Measurements from ENCODE around the gene TRPV6.

Gene TRPV6

GRCh38 chr7:142863891-142864685, 21.5 kb downstream of the TRPV6 start:
- no peak for TF ChIP-seq CTCF (IDR thresholded peaks at IDR 0.05; ENCODE audit: extremely low read depth, insufficient read depth, missing control alignments)
- DNase-seq (ENCODE audit: low spot score): no peak
- in situ Hi-C loops (cut with MboI; ENCODE audit: low pct_unique_long_range_greater_than_20kb, low sequenced_read_pairs, unreplicated experiment): loop anchor here (25.0 kb wide), 1 partner anchor 348 kb away; the partner anchor contains the start of gene TAS2R40

- in situ Hi-C loops (cut with MboI; ENCODE audit: low pct_unique_long_range_greater_than_20kb, low sequenced_read_pairs, unreplicated experiment): loop anchor here (25.0 kb wide), 1 partner anchor 349 kb away; the partner anchor contains the start of gene TAS2R40
- TF ChIP-seq CTCF (IDR thresholded peaks at IDR 0.05; ENCODE audit: extremely low read depth, insufficient read depth, missing control alignments): no peak
- no peak for DNase-seq (ENCODE audit: low spot score)
Measured at GRCh38 chr7:142862786-142863400, 22.7 kb downstream of the TRPV6 start.

DNA sequence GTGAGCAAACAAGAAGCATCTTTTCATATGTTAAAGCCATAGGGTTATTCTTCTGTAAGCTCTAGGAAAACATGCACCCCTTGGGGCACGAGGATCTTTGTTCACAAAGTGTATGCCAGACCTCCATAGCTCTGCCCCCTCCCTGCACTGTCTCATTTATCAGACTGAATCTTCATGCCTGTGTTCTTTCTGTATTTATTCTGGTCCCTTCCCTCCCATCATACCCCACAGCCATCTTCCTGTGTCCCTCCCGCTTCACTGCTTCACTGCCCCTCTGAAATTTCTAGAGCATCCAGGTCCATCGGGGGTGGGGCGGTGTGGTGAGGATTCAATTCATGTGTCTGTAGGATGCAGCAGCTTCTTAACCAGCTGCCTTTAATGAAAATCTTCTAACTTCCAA, 23.2 kb downstream of the TRPV6 start:
- in situ Hi-C loops (cut with MboI; ENCODE audit: low pct_unique_long_range_greater_than_20kb, low sequenced_read_pairs, unreplicated experiment): loop anchor here (25.0 kb wide), 1 partner anchor 350 kb away; the partner anchor contains the start of gene TAS2R40
- no peak for DNase-seq (ENCODE audit: low spot score)
- no peak for TF ChIP-seq CTCF (IDR thresholded peaks at IDR 0.05; ENCODE audit: extremely low read depth, insufficient read depth, missing control alignments)

GRCh38 chr7:142860968-142861367, 24.6 kb downstream of the TRPV6 start:
- peak; percentile 7 for DNase-seq (ENCODE audit: low spot score)
- in situ Hi-C loops (cut with MboI; ENCODE audit: low pct_unique_long_range_greater_than_20kb, low sequenced_read_pairs, unreplicated experiment): loop anchor here (25.0 kb wide), 1 partner anchor 351 kb away; the partner anchor contains the start of gene TAS2R40
- no peak for TF ChIP-seq CTCF (IDR thresholded peaks at IDR 0.05; ENCODE audit: extremely low read depth, insufficient read depth, missing control alignments)

DNA sequence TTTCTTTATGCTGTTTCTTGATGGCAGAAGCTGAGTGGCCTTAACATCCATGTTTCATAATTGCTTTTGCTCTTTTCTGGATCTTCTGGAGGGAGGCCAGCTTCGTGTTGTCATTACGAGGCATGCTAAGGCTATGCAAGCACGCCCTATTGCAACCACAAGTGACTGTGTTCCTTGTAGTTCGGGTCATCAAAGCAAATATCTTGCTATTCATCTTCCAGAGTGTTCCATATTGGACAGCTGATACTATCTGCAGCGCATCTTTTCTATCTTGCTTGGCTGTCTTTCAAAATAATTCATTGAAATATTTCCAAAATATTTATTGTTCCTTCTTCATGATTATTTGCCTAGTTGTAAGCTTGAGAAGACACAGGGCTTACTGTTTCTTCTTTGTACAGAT, 25.7 kb downstream of the TRPV6 start:
- DNase-seq (ENCODE audit: low spot score): no peak
- in situ Hi-C loops (cut with MboI; ENCODE audit: low pct_unique_long_range_greater_than_20kb, low sequenced_read_pairs, unreplicated experiment): loop anchor here (25.0 kb wide), 1 partner anchor 352 kb away; the partner anchor contains the start of gene TAS2R40
- no peak for TF ChIP-seq CTCF (IDR thresholded peaks at IDR 0.05; ENCODE audit: extremely low read depth, insufficient read depth, missing control alignments)

DNA sequence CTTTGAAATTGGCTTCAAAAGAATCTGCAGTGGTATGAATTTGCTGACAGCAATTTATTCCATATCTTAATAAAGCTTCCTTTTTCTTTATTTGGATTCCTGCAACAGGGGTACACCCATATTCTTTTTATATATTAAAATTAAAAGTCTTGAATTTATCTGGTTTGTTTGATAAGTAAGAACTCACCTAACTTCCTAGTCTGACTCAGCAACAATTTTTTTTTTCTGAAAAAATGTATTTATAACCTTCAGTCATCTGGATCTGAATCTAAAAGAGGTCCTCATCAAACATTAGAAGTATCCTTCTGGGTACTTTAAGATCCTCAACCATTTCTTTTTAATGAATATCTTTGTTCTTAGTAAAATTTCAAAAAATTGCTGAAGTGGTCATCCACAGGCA, 26.1 kb downstream of the TRPV6 start:
- TF ChIP-seq CTCF (IDR thresholded peaks at IDR 0.05; ENCODE audit: extremely low read depth, insufficient read depth, missing control alignments): no peak
- no peak for DNase-seq (ENCODE audit: low spot score)
- in situ Hi-C loops (cut with MboI; ENCODE audit: low pct_unique_long_range_greater_than_20kb, low sequenced_read_pairs, unreplicated experiment): loop anchor here (25.0 kb wide), 1 partner anchor 353 kb away; the partner anchor contains the start of gene TAS2R40
